Hypothalamus (tissue), 51 donors: ENCODE data around the gene TMEM59.
A peak's percentile ranks its signal among the peaks of the same experiment; 100 is the strongest.
"Not testable (repeated sequence)": the region's sequence is repeated elsewhere in the genome, so short reads cannot be mapped to it uniquely, and the experiment has no call there.

Experiments used
- DNase-seq, 51 donors: peaks; one replicate each; lab custom pipeline; 2025; lab: John Stamatoyannopoulos, UW

TMEM59 gene, protein sequence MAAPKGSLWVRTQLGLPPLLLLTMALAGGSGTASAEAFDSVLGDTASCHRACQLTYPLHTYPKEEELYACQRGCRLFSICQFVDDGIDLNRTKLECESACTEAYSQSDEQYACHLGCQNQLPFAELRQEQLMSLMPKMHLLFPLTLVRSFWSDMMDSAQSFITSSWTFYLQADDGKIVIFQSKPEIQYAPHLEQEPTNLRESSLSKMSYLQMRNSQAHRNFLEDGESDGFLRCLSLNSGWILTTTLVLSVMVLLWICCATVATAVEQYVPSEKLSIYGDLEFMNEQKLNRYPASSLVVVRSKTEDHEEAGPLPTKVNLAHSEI

GRCh38 chr1:54052934-54053744 lies at the start of gene TMEM59, which contains the start of gene TCEANC2:
Gene TMEM59 (minus strand): TSS chr1:54053204. CDS start chr1:54053188, 16 bp downstream.
Gene TCEANC2 (plus strand): TSS chr1:54053608. CDS start chr1:54054423, 815 bp downstream.
- peak; percentile 80 to 99 (median 96) for DNase-seq

GRCh38 chr1:54100500-54100899 lies 47.5 kb upstream of the TMEM59 start:
- DNase-seq, result no peak

- no peak for DNase-seq
Measured at GRCh38 chr1:54099061-54099610, 46.1 kb upstream of the TMEM59 start.

DNA sequence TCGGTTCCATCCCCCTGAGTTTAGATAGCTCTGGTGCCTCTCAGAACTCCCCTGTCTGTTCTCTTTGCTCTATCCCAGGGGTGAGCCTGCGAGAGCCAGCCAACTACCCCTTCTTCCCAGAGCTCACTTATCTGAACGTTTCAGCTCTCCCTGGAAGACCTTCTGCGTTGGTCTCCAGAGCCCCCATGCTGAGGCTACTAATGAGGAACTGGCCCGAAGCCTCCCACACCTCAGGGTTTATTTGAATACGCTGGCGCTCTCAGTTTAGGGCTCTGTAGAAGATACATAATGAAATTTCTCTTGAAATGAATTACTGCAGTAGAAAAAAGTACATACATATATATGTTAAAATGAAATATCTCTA lies 43.9 kb upstream of the TMEM59 start:
- no peak for DNase-seq

GRCh38 chr1:54096227-54096876 lies 43.3 kb upstream of the TMEM59 start:
- DNase-seq, result no peak

GRCh38 chr1:54095546-54096226 lies 42.7 kb upstream of the TMEM59 start:
- no peak for DNase-seq

- not testable (repeated sequence) for DNase-seq
Measured at GRCh38 chr1:54094730-54095105, 41.7 kb upstream of the TMEM59 start.

- no peak for DNase-seq
Measured at GRCh38 chr1:54094001-54094729, 41.2 kb upstream of the TMEM59 start.

GRCh38 chr1:54091666-54092065 lies 38.7 kb upstream of the TMEM59 start:
- DNase-seq, result no peak

DNA sequence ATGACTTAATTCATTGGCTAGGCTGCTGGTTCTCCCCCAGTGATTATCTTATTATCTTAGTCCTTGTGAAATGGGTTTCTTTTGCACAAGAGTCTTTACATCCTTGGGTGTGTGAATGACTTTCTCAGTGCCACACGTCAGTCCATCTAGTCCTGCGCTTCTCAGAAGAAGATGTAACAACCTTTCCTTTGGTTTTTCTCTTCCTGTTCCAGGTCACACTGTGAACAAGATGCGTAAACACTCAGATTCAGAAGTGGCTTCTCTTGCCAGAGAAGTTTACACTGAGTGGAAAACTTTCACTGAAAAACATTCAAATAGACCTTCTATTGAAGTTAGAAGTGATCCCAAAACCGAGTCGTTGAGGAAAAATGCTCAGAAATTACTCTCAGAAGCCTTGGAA lies 35.4 kb upstream of the TMEM59 start:
- DNase-seq, result no peak

- no peak for DNase-seq
Measured at GRCh38 chr1:54086754-54087153, 33.8 kb upstream of the TMEM59 start.

- no peak for DNase-seq
Measured at GRCh38 chr1:54084794-54085193, 31.8 kb upstream of the TMEM59 start.

DNA sequence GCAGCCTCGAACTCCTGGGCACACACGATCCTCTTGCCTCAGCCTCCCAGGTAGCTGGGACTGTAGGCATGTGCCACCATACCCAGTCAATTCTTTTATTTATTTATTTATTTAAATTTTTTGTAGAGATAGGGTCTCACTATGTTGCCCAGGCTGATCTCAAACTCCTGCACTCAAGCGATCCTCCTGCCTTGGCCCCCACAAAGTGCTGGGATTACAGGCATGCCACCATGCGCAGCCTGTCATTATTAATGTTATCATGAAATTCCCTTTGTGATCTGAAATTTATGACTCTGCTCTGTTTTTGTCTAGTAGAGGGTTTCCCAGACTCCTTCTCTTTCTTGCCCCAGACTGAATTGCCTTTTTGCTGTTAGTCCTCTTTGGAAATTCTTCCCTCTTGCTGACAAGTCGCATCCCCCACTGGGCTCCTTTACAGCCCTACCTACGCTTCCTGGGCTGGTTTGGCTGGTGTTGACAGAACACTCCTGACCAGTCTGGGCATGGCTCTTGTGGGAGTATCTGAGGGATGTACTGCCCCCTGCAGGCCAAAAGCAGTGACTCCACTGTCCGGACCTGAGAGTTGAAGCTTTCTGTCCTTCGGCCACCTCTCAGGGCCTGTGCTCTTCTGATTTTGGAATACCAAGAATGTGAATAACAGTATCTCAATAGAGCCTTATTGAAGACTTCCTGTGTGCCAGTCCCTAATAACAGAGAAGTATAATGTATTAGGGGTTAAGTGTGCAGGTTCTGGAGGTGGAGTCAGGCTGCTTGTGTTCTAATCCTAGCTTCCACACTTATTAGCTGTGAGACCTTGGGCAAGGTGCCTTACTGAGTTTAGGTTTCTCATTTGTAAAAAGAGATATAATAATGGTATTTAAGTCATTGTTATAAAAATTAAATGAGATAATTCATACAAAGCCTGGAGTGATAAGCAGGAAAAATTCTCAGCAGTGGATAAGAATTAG lies 28.6 kb upstream of the TMEM59 start:
- peak in 23 of 51 donors; percentile 1 to 60 (median 24) for DNase-seq

DNA sequence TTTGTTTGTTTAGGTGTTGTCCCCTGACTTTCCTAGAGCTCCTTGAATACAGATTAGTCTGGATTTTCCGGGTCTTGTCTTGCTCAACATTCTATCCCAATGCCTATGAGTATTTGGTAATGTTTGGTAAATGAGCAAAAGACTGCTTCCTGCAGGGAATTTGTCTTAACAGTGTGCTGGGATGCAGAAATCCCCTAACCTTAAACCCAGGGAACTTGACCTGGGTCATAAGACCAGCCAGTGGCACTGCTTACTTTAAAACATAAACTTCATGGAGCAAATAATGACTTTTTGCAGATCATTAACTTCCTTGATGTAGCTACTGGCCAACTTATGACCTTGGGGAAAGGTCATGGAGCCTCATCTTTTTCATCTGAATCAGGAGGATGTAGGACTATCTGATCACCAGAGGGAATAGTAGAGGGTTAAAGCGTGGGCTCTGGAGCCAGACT lies 27.6 kb upstream of the TMEM59 start:
- no peak for DNase-seq

GRCh38 chr1:54077359-54077758 lies 24.4 kb upstream of the TMEM59 start:
- no peak for DNase-seq

- no peak for DNase-seq
Measured at GRCh38 chr1:54070171-54070837, 17.3 kb upstream of the TMEM59 start.

DNA sequence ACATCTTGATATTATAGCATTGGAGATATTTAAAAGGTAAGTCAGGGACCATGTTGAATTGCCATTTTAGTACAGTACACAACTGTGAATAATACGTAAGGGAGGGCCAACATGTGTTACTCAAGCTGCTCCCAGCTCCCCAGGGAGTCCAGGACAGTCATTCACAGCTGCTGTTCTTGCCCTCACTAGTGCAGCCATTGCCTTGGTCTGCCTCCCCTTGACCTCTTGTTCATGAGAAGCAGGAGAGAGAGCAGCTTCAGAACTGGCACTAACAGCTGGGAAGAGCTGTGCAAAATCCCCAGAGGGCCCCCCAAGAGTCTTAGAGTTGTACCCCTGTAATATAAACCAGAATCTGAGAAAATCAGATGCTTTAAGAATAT lies 16.8 kb upstream of the TMEM59 start:
- DNase-seq, result peak in 1 of 51 donors; percentile 15

DNA sequence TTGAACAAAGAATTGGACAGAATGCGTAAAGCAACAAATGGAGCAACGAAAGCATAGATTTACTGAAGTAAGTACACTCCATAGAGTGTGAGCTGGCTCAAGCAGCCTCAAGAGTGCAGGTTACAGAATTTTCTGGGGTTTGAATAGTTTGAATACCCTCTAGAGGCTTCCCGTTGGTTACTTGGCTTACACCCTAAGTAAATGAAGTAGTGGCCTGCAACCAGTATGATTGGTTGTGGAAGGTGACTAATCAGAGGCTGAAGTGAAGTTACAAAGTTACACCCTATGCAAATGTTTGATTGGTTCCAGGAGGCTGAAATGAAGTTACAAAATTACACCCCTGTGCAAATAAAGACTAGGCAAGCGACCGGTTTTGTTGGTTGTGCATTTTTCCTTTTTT lies 11.3 kb upstream of the TMEM59 start:
- no peak for DNase-seq
